ENCODE results near the gene OSBPL2. TPM values are rescaled to one million over a fixed set of nuclear protein-coding genes. Genes with fewer than 3 reads are reported as not detected.

Gene OSBPL2
- total RNA-seq, 1 donor from 2014 or later: 28.4 TPM

DNA sequence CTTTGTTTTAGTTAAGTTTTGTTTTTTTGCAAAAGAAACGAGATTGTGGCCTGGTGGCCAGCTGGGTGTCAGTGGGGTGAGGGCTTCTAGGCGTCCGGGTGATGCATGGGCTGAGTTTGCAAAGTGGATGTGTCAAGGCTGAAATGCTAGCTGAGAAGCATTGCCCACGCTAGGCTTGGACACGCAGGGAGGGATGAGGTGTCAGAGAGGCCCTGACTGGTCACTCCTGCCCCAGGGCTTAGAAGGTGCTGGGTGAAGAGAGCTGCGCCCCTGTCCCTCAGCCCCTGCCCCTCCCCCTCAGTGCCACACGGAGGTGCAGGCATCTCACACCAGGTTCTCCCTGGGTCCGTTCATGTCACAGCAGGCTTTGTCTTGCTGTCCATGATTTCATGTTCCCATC lies 8.1 kb downstream of the OSBPL2 start:
- Mint-ChIP-seq H3K4me3 (no peak overlapping the region), H3K9me3 (no peaks in the 10 kb centered on the region), H3K4me1 (peaks cover 19% of the 10 kb centered on the region), H3K27me3 (ENCODE audit: insufficient read depth, low read depth) (peaks cover 4% of the 10 kb centered on the region), H3K36me3 (peaks cover 7% of the 10 kb centered on the region), H3K27ac (peak overlapping the region; percentile 62)
- no peaks in the 10 kb centered on the region for H3K36me3 ChIP-seq
- H3K27ac ChIP-seq: no peak overlapping the region
- no peaks in the 10 kb centered on the region for H3K9me3 ChIP-seq (ENCODE audit: low read depth)
- H3K27me3 ChIP-seq: no peaks in the 10 kb centered on the region
- peaks cover 93% of the 10 kb centered on the region for H3K79me2 ChIP-seq (ENCODE audit: low read depth)
- no peaks in the 10 kb centered on the region for H3F3A ChIP-seq (ENCODE audit: low read depth)
- H3K9ac ChIP-seq: no peak overlapping the region
- TF ChIP-seq, protein P1, sequence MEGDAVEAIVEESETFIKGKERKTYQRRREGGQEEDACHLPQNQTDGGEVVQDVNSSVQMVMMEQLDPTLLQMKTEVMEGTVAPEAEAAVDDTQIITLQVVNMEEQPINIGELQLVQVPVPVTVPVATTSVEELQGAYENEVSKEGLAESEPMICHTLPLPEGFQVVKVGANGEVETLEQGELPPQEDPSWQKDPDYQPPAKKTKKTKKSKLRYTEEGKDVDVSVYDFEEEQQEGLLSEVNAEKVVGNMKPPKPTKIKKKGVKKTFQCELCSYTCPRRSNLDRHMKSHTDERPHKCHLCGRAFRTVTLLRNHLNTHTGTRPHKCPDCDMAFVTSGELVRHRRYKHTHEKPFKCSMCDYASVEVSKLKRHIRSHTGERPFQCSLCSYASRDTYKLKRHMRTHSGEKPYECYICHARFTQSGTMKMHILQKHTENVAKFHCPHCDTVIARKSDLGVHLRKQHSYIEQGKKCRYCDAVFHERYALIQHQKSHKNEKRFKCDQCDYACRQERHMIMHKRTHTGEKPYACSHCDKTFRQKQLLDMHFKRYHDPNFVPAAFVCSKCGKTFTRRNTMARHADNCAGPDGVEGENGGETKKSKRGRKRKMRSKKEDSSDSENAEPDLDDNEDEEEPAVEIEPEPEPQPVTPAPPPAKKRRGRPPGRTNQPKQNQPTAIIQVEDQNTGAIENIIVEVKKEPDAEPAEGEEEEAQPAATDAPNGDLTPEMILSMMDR (IDR thresholded peaks at IDR 0.05): no peak
- TF ChIP-seq EZH2phosphoT487 (IDR thresholded peaks at IDR 0.05) (no peak), EZH2 (IDR thresholded peaks at IDR 0.05) (no peak)
- no peak overlapping the region for H3K4me2 ChIP-seq
- peaks cover 97% of the 10 kb centered on the region for H4K20me1 ChIP-seq (ENCODE audit: low read depth)
- no peaks in the 10 kb centered on the region for H3K4me1 ChIP-seq
- H2AFZ ChIP-seq (replicated peaks): no peak overlapping the region
- H3K4me3 ChIP-seq: no peak overlapping the region
- no peak for DNase-seq (ENCODE audit: low spot score)

DNA sequence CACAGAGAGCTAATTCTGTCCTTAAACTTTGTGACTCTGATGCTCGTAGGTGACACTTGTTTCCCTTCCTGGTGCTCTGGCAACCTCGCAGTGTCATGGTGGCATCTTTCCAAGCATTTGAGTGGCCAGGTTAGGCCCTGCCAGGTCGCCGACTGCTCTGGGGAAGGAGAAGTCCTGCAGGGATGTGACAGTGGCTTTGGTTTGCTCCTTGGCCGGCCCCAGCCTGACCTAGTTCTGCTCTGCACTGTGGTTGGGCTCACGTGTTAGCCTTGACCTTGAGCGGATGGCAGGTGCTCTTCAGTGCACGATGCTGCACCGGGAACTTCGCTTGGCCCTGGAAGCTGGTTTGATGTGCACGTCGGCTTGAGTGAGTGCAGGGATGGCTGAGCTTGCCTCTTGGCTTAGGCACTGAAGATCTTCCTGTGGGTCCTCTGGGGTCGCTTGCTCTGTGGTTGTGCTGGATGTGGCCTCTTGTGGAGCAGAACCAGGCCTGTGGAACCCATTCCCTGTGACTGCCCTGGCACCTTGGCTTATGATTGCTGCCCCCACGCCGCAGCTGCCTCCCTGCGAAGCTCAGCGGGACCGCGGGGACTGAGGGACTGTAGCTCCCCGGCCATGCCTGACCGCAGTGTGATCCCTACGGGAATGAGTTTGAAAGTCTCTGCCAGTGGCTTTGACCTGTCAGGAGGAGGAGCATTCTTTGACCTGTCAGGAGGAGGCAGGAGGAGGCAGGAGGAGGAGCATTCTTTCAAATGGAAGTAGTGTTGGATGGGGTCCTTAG lies 8.7 kb downstream of the OSBPL2 start:
- no peaks in the 10 kb centered on the region for H3K27me3 ChIP-seq
- Mint-ChIP-seq H3K4me3 (no peak overlapping the region), H3K27me3 (ENCODE audit: insufficient read depth, low read depth) (peaks cover 4% of the 10 kb centered on the region), H3K4me1 (peaks cover 19% of the 10 kb centered on the region), H3K27ac (no peak overlapping the region), H3K9me3 (no peaks in the 10 kb centered on the region), H3K36me3 (peaks cover 3% of the 10 kb centered on the region)
- H3K4me2 ChIP-seq: no peak overlapping the region
- peaks cover 97% of the 10 kb centered on the region for H4K20me1 ChIP-seq (ENCODE audit: low read depth)
- H3K9ac ChIP-seq: no peak overlapping the region
- no peaks in the 10 kb centered on the region for H3K4me1 ChIP-seq
- no peaks in the 10 kb centered on the region for H3F3A ChIP-seq (ENCODE audit: low read depth)
- H3K9me3 ChIP-seq (ENCODE audit: low read depth): no peaks in the 10 kb centered on the region
- H3K79me2 ChIP-seq (ENCODE audit: low read depth): peaks cover 93% of the 10 kb centered on the region
- H2AFZ ChIP-seq (replicated peaks): no peak overlapping the region
- TF ChIP-seq, protein P1 (IDR thresholded peaks at IDR 0.05): no peak
- TF ChIP-seq EZH2 (IDR thresholded peaks at IDR 0.05): no peak
- no peak for TF ChIP-seq EZH2phosphoT487 (IDR thresholded peaks at IDR 0.05)
- DNase-seq (ENCODE audit: low spot score): no peak
- no peak overlapping the region for H3K4me3 ChIP-seq
- no peak overlapping the region for H3K27ac ChIP-seq
- no peaks in the 10 kb centered on the region for H3K36me3 ChIP-seq

DNA sequence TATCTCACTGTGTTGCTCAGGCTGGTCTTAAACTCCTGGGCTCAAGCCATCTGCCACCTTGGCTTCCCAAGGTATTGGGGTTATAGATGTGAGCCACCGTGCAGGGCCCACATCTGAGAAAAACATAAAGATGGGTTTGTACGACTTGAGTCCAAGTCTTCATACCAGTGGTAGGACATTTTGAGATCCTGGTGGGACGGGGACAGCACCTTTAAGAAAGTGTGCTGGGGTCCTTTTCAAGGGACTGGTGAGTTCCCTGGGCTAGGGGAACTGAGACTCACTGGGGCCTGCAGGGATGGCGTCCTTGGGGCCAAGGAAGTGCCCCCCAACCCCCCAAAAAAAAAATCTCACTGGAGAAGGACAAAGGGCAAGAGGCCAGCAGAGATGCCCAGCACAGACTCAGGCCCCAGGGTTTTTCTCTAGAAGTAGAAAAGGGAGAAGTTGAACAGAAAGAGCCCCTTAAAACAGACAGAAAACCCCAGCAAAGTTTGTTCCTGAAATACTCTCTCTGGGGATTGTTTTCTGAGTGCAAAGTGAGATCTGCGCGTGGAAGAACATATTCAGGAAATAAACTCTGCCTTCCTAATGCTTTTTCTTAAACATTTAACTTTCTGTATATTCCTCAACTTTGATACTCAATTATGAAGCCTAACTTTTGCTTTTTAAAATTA lies 10.7 kb downstream of the OSBPL2 start:
- Mint-ChIP-seq H3K4me3 (no peak overlapping the region), H3K27me3 (ENCODE audit: insufficient read depth, low read depth) (peaks cover 6% of the 10 kb centered on the region), H3K4me1 (peaks cover 21% of the 10 kb centered on the region), H3K9me3 (no peaks in the 10 kb centered on the region), H3K27ac (no peak overlapping the region), H3K36me3 (no peaks in the 10 kb centered on the region)
- Histone ChIP-seq H3K9me3 (ENCODE audit: low read depth) (no peaks in the 10 kb centered on the region), H3K4me1 (peaks cover 7% of the 10 kb centered on the region), H3F3A (ENCODE audit: low read depth) (no peaks in the 10 kb centered on the region), H3K79me2 (ENCODE audit: low read depth) (peaks cover 86% of the 10 kb centered on the region), H3K27ac (no peak overlapping the region), H3K4me2 (no peak overlapping the region), H3K27me3 (no peaks in the 10 kb centered on the region), H3K9ac (no peak overlapping the region), H2AFZ (replicated peaks) (no peak overlapping the region), H3K36me3 (no peaks in the 10 kb centered on the region), H4K20me1 (ENCODE audit: low read depth) (peaks cover 95% of the 10 kb centered on the region), H3K4me3 (no peak overlapping the region)
- TF ChIP-seq EZH2phosphoT487 (IDR thresholded peaks at IDR 0.05) (no peak), EZH2 (IDR thresholded peaks at IDR 0.05) (no peak)
- TF ChIP-seq, protein P1 (IDR thresholded peaks at IDR 0.05): no peak
- DNase-seq (ENCODE audit: low spot score): no peak

All from neural progenitor cell (in vitro differentiated cells).